ENCODE data around the gene PRKD1.

GRCh38 chr14:29668201-29668600 is 259.4 kb downstream of the PRKD1 start:
- TF ChIP-seq EZH2phosphoT487 (IDR thresholded peaks at IDR 0.05; ENCODE audit: low read depth, severe bottlenecking, unreplicated experiment): no peak
- TF ChIP-seq CTCF (IDR thresholded peaks at IDR 0.05; ENCODE audit: poor library complexity): no peak

All from hepatocyte (in vitro differentiated cells).